GM19438 (cell line): ENCODE data around the gene MRLN.

Source experiments
- ATAC-seq: cut with Tn5 transposase; IDR thresholded peaks from one replicate; pipeline ENCODE4 v1.9.1; 2021; ENCODE audit warnings: low read depth; ENCODE audit not compliant: unreplicated experiment

MRLN gene

DNA sequence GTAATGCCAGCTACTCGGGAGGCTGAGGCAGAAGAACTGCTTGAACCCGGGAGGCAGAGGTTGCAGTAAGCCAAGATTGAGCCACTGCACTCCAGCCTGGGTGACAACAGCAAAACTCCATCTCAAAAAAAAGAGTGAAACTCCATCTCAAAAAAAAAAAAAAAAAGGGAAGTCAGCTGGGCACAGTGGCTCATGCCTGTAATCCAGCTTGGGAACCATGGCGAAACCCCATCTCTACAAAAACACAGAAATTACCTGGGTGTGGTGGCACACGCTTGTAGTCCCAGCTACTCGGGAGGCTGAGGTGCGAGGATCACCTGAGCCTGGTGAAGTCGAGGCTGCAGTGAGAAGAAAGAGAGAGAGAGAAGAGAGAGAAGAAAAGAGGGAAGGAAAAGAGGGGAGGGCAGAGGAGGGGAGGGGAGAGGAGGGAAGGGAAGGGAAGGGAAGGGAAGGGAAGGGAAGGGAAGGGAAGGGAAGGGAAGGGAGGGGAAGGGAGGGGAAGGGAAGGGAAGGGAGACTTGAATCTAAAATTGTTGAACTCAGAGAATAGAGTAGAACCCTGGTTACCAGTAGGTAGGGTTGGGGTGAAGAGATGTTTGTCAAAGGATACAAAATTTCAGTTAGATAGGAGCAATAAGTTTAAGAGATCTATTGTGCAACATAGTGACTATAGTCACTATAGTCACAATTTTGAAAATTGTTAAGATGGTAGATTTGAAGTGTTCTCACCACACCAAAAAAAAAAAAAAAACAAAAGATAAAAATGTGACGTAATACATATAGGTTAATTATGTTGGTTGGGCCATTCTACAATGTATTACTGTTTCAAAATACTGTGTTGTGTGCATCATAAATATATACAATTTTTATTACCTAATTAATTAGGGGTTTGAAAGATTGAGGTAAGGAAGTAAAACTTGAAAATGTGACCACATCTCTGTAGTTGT is 46.1 kb downstream of the MRLN start:
- ATAC-seq = no peak

DNA sequence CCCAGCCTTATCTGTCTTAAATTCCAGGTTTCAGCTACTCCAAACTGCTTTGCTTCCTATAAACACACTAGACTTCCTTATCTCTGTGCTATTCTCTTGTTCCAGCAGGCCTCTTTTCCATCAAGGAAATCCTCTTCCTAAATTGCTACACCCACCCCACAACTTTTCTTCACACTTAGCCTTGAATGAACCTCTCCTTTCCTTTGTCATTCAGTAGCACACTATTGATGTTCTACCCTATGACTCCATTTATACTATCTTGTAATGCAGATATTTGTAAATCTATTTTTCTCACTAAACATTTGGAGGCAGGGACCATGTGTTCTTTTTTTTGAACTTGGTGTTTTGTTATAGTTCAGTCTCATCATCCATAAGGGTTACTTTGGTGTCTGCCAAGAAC is 47.3 kb downstream of the MRLN start:
- no peak for ATAC-seq

DNA sequence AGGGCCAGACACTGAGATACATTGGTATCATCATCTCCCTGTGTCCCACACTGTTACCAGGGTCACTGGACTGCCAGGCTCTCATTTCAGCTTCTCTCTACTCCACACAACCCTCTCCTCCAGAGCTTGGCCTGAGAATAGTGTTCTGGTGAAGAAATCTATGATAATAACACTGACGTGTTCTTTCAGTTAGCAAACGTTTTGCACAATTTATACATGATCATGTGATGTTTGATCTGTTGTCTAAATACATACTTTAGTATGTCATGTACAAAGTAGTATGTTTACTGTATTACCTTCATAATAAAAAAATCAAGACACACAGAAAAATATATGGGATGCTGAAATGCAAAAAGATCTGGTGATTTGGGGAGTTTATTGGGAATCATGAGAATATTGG is 48.6 kb downstream of the MRLN start:
- no peak for ATAC-seq

DNA sequence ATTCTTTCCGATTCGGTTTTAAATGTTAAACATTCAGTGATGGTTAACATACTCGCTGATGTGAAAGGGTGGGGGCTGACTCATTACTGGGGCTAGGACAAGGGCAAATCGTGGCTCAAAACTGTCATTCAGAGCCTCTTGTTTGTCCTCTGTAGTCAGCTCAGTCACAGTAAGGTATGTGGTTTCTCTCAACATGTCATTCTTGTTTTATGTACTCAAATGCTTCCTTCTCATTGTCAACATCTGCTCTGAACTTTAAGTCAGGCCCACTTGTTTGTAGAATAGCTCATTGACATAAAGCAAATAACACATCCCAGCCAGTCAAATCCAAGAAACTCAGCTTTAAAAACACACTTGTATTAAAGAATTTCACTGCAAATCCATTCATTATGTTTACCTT is 50.9 kb downstream of the MRLN start:
- no peak for ATAC-seq

DNA sequence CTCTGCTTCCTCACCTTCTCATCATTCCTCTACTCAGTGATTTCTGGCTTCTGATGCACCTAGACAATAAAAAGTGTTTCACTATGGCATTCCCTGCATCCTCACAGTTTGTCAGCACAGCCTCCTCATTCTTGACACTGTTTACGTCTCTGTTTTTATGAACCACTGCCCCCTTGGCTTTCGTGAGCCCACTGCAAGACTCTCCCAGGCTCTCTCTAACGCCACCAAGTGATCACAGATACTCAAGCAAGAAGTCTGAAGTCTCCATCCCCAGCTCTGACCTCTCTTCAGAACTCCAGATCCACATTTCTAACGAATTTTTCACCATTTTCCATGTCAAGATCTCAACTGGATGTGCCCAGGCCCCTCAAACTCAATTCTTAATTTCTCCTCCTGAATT is 52.5 kb downstream of the MRLN start:
- ATAC-seq = no peak

DNA sequence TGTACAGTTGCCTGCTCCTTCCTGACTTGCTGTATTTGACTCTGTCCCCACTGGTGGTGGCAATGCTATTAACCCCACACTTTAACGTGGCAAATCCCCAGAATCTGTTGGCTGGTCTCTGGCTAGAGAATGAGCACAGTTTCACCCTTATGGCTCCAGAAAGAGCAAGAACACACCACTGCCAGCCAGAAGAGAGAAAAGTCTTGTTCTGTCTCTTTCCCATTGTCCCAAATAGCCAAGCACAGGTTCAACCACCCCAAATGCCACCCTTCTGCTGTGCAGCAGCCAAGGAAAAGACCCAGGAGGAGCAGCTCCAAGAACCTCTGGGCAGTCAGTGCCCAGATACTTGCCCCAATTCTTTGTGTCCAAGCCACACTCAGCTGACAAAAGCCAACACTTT is 54.9 kb downstream of the MRLN start:
- no peak for ATAC-seq

DNA sequence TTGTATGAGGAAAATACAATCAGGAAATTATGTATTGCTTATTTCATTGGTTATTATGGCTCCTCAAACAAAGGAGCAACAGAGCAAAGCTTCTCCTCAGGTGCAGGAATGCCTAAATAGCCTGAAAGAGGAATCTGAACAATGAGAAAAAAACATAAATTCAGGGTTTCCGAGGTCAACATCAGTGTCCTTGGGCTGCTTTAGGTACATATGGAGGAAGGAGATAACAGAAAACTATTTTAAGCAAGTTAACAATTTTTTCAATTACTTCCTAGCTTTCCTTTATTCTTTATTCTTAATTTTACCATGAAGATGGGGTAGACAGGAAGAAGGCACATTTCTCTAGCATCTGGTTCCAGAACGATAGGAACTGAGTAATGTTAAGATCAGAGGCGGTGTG is 57.6 kb downstream of the MRLN start:
- ATAC-seq = no peak

DNA sequence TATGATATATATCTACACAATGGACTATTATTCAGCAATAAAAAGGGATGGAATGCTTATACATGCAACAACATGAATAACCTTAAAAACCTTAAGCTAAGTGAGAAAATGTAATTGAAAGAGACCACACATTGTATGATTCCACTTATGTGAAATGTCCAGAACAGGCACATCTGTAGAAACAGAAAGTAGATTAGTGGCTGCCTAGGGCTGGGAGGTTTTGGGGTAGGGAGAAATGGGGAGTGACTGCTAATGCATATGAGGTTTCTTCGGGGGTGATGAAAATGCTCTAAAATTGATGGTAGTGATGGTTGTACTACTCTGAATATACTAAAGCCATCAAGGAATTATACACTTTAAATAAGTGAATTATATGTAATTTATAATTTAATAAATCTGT is 58.3 kb downstream of the MRLN start:
- no peak for ATAC-seq

DNA sequence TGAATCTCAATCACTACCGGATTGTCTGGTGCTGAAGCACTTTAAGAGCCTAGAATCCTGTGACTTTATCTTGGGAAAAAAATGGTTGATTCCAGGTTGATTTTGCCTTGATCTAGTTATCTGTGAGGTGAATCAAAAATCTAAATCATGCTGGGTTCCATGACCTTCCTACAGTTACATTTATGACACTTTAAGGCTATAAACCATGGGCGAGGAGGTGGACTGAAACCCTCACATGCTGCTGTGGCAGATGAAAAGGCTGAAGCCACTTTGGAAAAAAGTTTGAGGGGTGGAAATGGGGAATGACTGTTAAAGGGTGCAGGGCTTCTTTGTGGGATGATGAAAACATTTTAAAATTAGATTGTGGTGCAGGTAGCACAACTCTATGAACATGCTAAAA is 61.1 kb downstream of the MRLN start:
- no peak for ATAC-seq

DNA sequence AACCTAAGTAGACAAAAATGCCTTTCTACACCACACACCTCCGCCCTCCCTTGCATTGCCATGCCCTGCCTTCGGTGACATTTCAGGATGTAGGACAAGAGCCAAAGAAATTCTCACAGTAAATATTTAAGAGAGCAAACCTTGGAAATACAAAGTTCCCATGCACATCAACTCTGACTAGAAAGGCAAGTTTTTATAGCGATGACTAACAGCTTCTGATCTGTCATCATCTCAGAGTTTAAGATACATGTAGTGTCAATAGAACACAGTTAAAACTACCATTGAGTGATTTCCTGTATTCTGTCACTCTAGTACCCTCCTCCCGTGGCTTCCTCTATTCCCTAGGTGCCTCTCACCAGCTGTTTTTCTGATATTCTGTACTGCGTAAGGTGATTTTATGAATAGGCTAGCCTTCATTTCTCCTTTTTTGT is 64.3 kb downstream of the MRLN start:
- ATAC-seq = no peak

DNA sequence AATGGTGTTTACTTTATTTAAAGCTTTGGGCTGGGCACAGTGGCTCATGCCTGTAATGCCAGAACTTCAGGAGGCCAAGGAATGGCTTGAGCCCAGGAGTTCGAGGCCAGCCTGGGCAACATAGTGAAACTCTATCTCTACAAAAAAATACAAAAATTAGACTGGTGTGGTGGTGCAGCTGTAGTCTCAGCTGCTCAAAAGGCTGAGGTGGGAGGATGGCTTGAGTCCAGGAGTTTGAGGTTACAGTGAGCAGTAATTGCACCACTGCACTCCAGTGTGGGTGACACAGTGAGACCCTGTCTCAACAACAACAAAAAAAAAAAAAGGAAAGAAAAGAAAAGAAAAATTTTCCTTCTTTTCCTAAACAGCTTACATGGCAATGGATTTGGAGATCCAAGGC is 65.6 kb downstream of the MRLN start:
- ATAC-seq = no peak
